NCI-H187 treated with DMSO at 0.1 percent for 48 hours (cell line): ENCODE measurements around the gene TMUB1.
"Not testable (repeated sequence)": the region's sequence is repeated elsewhere in the genome, so short reads cannot be mapped to it uniquely, and the experiment has no call there.

Source experiments
- DNase-seq: peaks from one replicate; lab custom pipeline; 2025; lab: John Stamatoyannopoulos, UW

TMUB1 gene

GRCh38 chr7:151053096-151053495 lies 30.2 kb downstream of the TMUB1 start:
- no peak for DNase-seq

GRCh38 chr7:151051108-151051507 lies 32.2 kb downstream of the TMUB1 start:
- no peak for DNase-seq

GRCh38 chr7:151048911-151049463 lies 34.3 kb downstream of the TMUB1 start:
- no peak for DNase-seq

- no peak for DNase-seq
Measured at GRCh38 chr7:151047976-151048815, 35.1 kb downstream of the TMUB1 start, which contains the start of gene ASIC3. Gene ASIC3, plus strand, starts transcription at chr7:151048531. Its CDS starts 355 bp downstream, at chr7:151048886.

- DNase-seq: no peak
Measured at GRCh38 chr7:151046603-151047573, 36.4 kb downstream of the TMUB1 start.

GRCh38 chr7:151045967-151046366 lies 37.3 kb downstream of the TMUB1 start:
- no peak for DNase-seq

GRCh38 chr7:151045262-151045661 lies 38.0 kb downstream of the TMUB1 start:
- no peak for DNase-seq

GRCh38 chr7:151043959-151044358 lies 39.3 kb downstream of the TMUB1 start:
- DNase-seq: no peak

GRCh38 chr7:151043449-151043848 lies 39.8 kb downstream of the TMUB1 start:
- not testable (repeated sequence) for DNase-seq

- no peak for DNase-seq
Measured at GRCh38 chr7:151040616-151041375, 42.5 kb downstream of the TMUB1 start.

GRCh38 chr7:151039850-151040548 lies 43.3 kb downstream of the TMUB1 start:
- no peak for DNase-seq

- no peak for DNase-seq
Measured at GRCh38 chr7:151038951-151039849, 44.1 kb downstream of the TMUB1 start.

- no peak for DNase-seq
Measured at GRCh38 chr7:151035902-151036301, 47.4 kb downstream of the TMUB1 start.

- no peak for DNase-seq
Measured at GRCh38 chr7:151035026-151035717, 48.1 kb downstream of the TMUB1 start.

- DNase-seq: no peak
Measured at GRCh38 chr7:151034312-151035025, 48.8 kb downstream of the TMUB1 start.

GRCh38 chr7:151033864-151034249 lies 49.4 kb downstream of the TMUB1 start:
- no peak for DNase-seq

- DNase-seq: no peak
Measured at GRCh38 chr7:151032936-151033863, 50.1 kb downstream of the TMUB1 start.
